Stimulated activated CD4-positive, alpha-beta T cell treated with anti-CD3 and anti-CD28 coated beads, TNF-alpha, amount 100 ng/mL, for 1 hour (primary cell): ENCODE measurements around the gene DNAJC7.

ENCODE experiments used
- DNase-seq, 3 donors: peaks; one replicate each; pipeline ENCODE4 v3.0.0-alpha.2; 2020; ENCODE audit warnings: low read depth in 3 of 3, low spot score in 1 of 3

The DNAJC7 gene

DNA sequence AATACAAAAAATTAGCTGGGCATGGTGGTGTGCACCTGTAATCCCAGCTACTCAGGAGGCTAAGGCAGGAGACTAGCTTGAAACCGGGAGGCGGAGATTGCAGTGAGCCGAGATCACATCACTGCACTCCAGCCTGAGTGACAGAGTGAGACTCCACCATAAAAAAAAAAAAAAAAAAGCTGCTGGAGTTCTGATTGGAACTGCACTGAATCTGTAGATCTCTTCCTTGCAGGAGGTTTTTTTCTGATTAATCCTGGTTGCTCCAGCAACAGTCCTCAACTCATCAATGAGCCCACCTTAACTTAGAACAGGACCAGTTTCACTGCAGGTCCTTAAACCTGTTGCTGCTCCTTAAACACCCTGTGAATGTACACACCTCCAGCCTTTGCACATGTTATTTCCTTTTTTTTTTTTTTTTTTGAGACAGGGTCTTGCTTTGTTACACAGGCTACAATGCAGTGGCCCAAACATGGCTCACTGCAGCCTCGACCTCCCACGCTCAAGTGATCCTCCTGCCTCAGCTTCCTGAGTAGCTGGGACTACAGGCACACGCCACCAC is 88.5 kb downstream of the DNAJC7 start:
- no peak for DNase-seq
